Endothelial cell of umbilical vein (primary cell): ENCODE results near the gene SLC20A1.

Source experiments
- CTCF ChIP-seq, 2 donors: IDR thresholded peaks; 1 replicate in 1 of 2; 2 replicates in 1 of 2; pipeline ENCODE4 v1.5.1; 2011; ENCODE audit warnings: low read length in 2 of 2, mild to moderate bottlenecking in 2 of 2, moderate library complexity in 2 of 2, control low read depth in 1 of 2, inconsistent platforms in 1 of 2, low read depth in 1 of 2; ENCODE audit not compliant: insufficient read depth in 1 of 2; ENCODE audit errors: extremely low read depth in 1 of 2
- EZH2 ChIP-seq: IDR thresholded peaks from 2 replicates; pipeline ENCODE4 v1.6.1; 2012; ENCODE audit warnings: borderline replicate concordance, low read depth, mild to moderate bottlenecking, moderate library complexity, low read length, inconsistent platforms; ENCODE audit not compliant: severe bottlenecking
- GATA2 ChIP-seq: IDR thresholded peaks from 2 replicates; pipeline ENCODE4 v1.7.0; 2011; ENCODE audit warnings: low read depth, mild to moderate bottlenecking, moderate library complexity, mixed read lengths, low read length; ENCODE audit not compliant: insufficient read length, insufficient read depth
- JUN ChIP-seq: IDR thresholded peaks from 2 replicates; pipeline ENCODE4 v1.6.1; 2011; ENCODE audit warnings: borderline replicate concordance, low read depth; ENCODE audit not compliant: insufficient read length, insufficient read depth
- POLR2A ChIP-seq: IDR thresholded peaks from 2 replicates; pipeline ENCODE4 v1.6.1; 2012; ENCODE audit warnings: low read depth, mild to moderate bottlenecking, control low read depth, low read length
- POLR2AphosphoS5 ChIP-seq: IDR thresholded peaks from 2 replicates; pipeline ENCODE4 v1.6.1; 2012; ENCODE audit warnings: low read depth, mild to moderate bottlenecking, control low read depth, low read length, moderate library complexity; ENCODE audit not compliant: insufficient read depth
- TF ChIP-seq, protein P1 (sequence below): IDR thresholded peaks from 2 replicates; pipeline ENCODE4 v1.6.1; 2011; ENCODE audit not compliant: insufficient read depth, insufficient read length

GRCh38 chr2:112615051-112615450 is 30.7 kb upstream of the SLC20A1 start:
- TF ChIP-seq CTCF (IDR thresholded peaks at IDR 0.05; ENCODE audit: extremely low read depth in 1 of 2, insufficient read depth in 1 of 2, low read depth in 1 of 2, low read length in 2 of 2) (no peak), POLR2A (no peak), GATA2 (no peak), POLR2AphosphoS5 (no peak), EZH2 (no peak), JUN (no peak)
- TF ChIP-seq, protein P1, sequence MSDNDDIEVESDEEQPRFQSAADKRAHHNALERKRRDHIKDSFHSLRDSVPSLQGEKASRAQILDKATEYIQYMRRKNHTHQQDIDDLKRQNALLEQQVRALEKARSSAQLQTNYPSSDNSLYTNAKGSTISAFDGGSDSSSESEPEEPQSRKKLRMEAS, result no peak
